ENCODE measurements around the gene DNAH14. TPM values are rescaled to one million over a fixed set of nuclear protein-coding genes. Genes with fewer than 3 reads are reported as not detected.

DNAH14 gene
- total and polyA plus RNA-seq, 2 donors (not counting 1 experiment from before 2014, with no cell fraction given) = not detected

- ATAC-seq (ENCODE audit: low read depth) (no peak), DNase-seq (no peak)
- no peak overlapping the region for H3K27ac ChIP-seq (ENCODE audit: low read length in 2 of 2)
- ChIA-PET POLR2A (no interaction called here), CTCF (no interaction called here)
- H3K27me3 ChIP-seq (replicated peaks in 1 of 4; ENCODE audit: control extremely low read depth in 1 of 4, control insufficient read depth in 3 of 4, insufficient read depth in 4 of 4, low read length in 3 of 4) = peaks cover 0 to 2% (median 0%) of the 10 kb centered on the region in 4 experiments
- no peak overlapping the region for H2AFZ ChIP-seq (ENCODE audit: insufficient read depth, low read depth, low read length, poor library complexity, severe bottlenecking)
- Mint-ChIP-seq H3K4me1 (no peaks in the 10 kb centered on the region), H3K27ac (no peak overlapping the region), H3K27me3 (peaks cover 9% of the 10 kb centered on the region), H3K4me3 (no peak overlapping the region), H3K9me3 (ENCODE audit: insufficient read depth) (peaks cover 3% of the 10 kb centered on the region)
- H4K20me1 ChIP-seq (ENCODE audit: control insufficient read depth, insufficient read depth, low read length, poor library complexity, severe bottlenecking) = no peaks in the 10 kb centered on the region
- H3K9me3 ChIP-seq (ENCODE audit: control extremely low read depth in 1 of 3, control insufficient read depth in 2 of 3, insufficient read depth in 1 of 3, low read length in 2 of 3) = no peaks in the 10 kb centered on the region
- TF ChIP-seq EZH2 (IDR thresholded peaks at IDR 0.05; ENCODE audit: borderline replicate concordance, insufficient read depth, low read depth, low read length, poor library complexity, severe bottlenecking) (no peak), CTCF (IDR thresholded peaks at IDR 0.05) (no peak)
- H3K4me2 ChIP-seq (replicated peaks; ENCODE audit: low read depth, low read length, poor library complexity, severe bottlenecking) = no peak overlapping the region
- WGBS (ENCODE audit: insufficient coverage) = no CpG with 5 or more reads among the region's 1 CpG
- no peaks in the 10 kb centered on the region for H3K4me1 ChIP-seq (ENCODE audit: control insufficient read depth in 2 of 2, insufficient read depth in 2 of 2, low read length in 2 of 2)
- H3K9ac ChIP-seq (ENCODE audit: low read length) = no peak overlapping the region
- no peaks in the 10 kb centered on the region for H3K36me3 ChIP-seq (replicated peaks in 1 of 2; ENCODE audit: control extremely low read depth in 1 of 2, control insufficient read depth in 1 of 2, extremely low read depth in 1 of 2, insufficient read depth in 2 of 2, low read length in 1 of 2)
- intact Hi-C loops (cut with micrococcal nuclease) = no loop called here
- no peaks in the 10 kb centered on the region for H3K79me2 ChIP-seq (ENCODE audit: control insufficient read depth, insufficient read depth, low read length)
- no peak overlapping the region for H3K4me3 ChIP-seq (ENCODE audit: control extremely low read depth in 1 of 5, extremely low read depth in 1 of 5, insufficient read depth in 1 of 5, low read depth in 2 of 5, low read length in 4 of 5)
These were observed 31.7 kb upstream of the DNAH14 start for GRCh38 chr1:224897529-224898327.

- no peaks in the 10 kb centered on the region for H3K79me2 ChIP-seq (ENCODE audit: control insufficient read depth, insufficient read depth, low read length)
- no peak for ATAC-seq (ENCODE audit: low read depth)
- H4K20me1 ChIP-seq (ENCODE audit: control insufficient read depth, insufficient read depth, low read length, poor library complexity, severe bottlenecking) = no peaks in the 10 kb centered on the region
- H3K9me3 Mint-ChIP-seq (ENCODE audit: insufficient read depth) = peaks cover 3% of the 10 kb centered on the region
- no peak for TF ChIP-seq CTCF (IDR thresholded peaks at IDR 0.05)
- TF ChIP-seq EZH2 (IDR thresholded peaks at IDR 0.05; ENCODE audit: borderline replicate concordance, insufficient read depth, low read depth, low read length, poor library complexity, severe bottlenecking) = no peak
- no CpG with 5 or more reads among the region's 3 CpGs for WGBS (ENCODE audit: insufficient coverage)
- H3K27ac Mint-ChIP-seq = no peak overlapping the region
- no peak overlapping the region for H3K4me2 ChIP-seq (replicated peaks; ENCODE audit: low read depth, low read length, poor library complexity, severe bottlenecking)
- no peak overlapping the region for H2AFZ ChIP-seq (ENCODE audit: insufficient read depth, low read depth, low read length, poor library complexity, severe bottlenecking)
- ChIA-PET CTCF (no interaction called here), POLR2A (no interaction called here)
- no peaks in the 10 kb centered on the region for H3K36me3 ChIP-seq (replicated peaks in 1 of 2; ENCODE audit: control extremely low read depth in 1 of 2, control insufficient read depth in 1 of 2, extremely low read depth in 1 of 2, insufficient read depth in 2 of 2, low read length in 1 of 2)
- H3K4me3 Mint-ChIP-seq = no peak overlapping the region
- no peak overlapping the region for H3K27ac ChIP-seq (ENCODE audit: low read length in 2 of 2)
- H3K27me3 Mint-ChIP-seq = peaks cover 11% of the 10 kb centered on the region
- no peak overlapping the region for H3K9ac ChIP-seq (ENCODE audit: low read length)
- no peaks in the 10 kb centered on the region for H3K9me3 ChIP-seq (ENCODE audit: control extremely low read depth in 1 of 3, control insufficient read depth in 2 of 3, insufficient read depth in 1 of 3, low read length in 2 of 3)
- DNase-seq = no peak
- intact Hi-C loops (cut with micrococcal nuclease) = no loop called here
- H3K4me1 ChIP-seq (ENCODE audit: control insufficient read depth in 2 of 2, insufficient read depth in 2 of 2, low read length in 2 of 2) = no peaks in the 10 kb centered on the region
- H3K4me1 Mint-ChIP-seq = no peaks in the 10 kb centered on the region
- H3K27me3 ChIP-seq (replicated peaks in 1 of 4; ENCODE audit: control extremely low read depth in 1 of 4, control insufficient read depth in 3 of 4, insufficient read depth in 4 of 4, low read length in 3 of 4) = peaks cover 0 to 2% (median 0%) of the 10 kb centered on the region in 4 experiments
- no peak overlapping the region for H3K4me3 ChIP-seq (ENCODE audit: control extremely low read depth in 1 of 5, extremely low read depth in 1 of 5, insufficient read depth in 1 of 5, low read depth in 2 of 5, low read length in 4 of 5)
These were observed 30.5 kb upstream of the DNAH14 start for GRCh38 chr1:224898937-224899336.

Measured in B cell (primary cell).